Measurements from ENCODE around the gene SIGLEC8. TPM values are rescaled to one million over a fixed set of nuclear protein-coding genes. Genes with fewer than 3 reads are reported as not detected.

Gene SIGLEC8
- total and polyA plus RNA-seq, 2 of the 4 experiments (the other 2 are of a cell fraction): not detected

DNA sequence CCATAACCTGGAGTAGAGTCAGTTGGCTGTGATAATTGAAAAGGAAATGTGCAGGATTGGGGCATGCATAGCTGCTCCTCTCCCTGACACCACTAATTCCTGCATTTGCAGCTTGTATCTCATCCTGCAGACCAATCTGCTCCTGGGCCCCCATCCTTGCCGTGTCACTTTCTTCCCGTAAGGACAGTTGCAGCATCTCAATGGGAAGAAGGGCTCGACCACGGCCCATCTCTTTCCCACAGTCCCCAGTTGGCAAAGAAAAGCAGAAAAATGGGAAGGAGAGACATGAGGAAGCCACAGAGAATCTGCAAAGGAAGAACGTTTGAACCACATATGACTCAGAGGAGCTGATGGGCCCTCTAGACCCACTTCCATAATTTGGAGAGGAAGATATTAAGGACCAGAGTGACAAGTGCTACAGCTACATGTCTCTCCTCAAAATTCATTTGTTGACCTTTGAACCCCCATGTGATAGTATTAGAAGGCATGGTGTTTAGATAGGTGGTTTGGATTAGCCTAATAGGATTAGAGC, 45.1 kb upstream of the SIGLEC8 start:
- Histone ChIP-seq H2BK120ac (ENCODE audit: low read depth, low read length) (no peak overlapping the region), H3K79me1 (ENCODE audit: low read depth in 1 of 2, low read length in 2 of 2) (no peaks in the 10 kb centered on the region), H3K27me3 (ENCODE audit: control insufficient read depth, insufficient read depth, low read length) (no peaks in the 10 kb centered on the region), H3K4me3 (ENCODE audit: insufficient read depth, low read depth, low read length) (no peak overlapping the region), H3K9me3 (ENCODE audit: control insufficient read depth, insufficient read depth, low read length) (peaks cover 2% of the 10 kb centered on the region; the same call in 1 of the 2 replicates), H3K4ac (ENCODE audit: low read depth, low read length) (no peak overlapping the region), H3K56ac (ENCODE audit: extremely low read depth, insufficient read depth, low read length) (no peak overlapping the region), H3K4me2 (ENCODE audit: low read depth, low read length) (no peak overlapping the region), H3K4me1 (ENCODE audit: control insufficient read depth, insufficient read depth, low read length) (no peaks in the 10 kb centered on the region), H4K8ac (ENCODE audit: low read depth in 2 of 2, low read length in 2 of 2) (no peak overlapping the region), H4K5ac (ENCODE audit: low read depth, low read length) (no peak overlapping the region), H3K9me1 (ENCODE audit: insufficient read depth, low read length) (no peaks in the 10 kb centered on the region), H3K14ac (replicated peaks; ENCODE audit: low read depth, low read length) (no peak overlapping the region), H2AK9ac (replicated peaks; ENCODE audit: low read depth, low read length, poor library complexity) (no peak overlapping the region), H3K36me3 (ENCODE audit: control insufficient read depth, insufficient read depth, low read length) (no peaks in the 10 kb centered on the region), H3K18ac (ENCODE audit: low read depth, low read length) (no peak overlapping the region), H2AK5ac (ENCODE audit: low read depth, low read length) (no peak overlapping the region), H4K20me1 (ENCODE audit: insufficient read depth, low read length) (no peaks in the 10 kb centered on the region), H3K9ac (ENCODE audit: low read depth, low read length) (no peak overlapping the region), H4K91ac (ENCODE audit: insufficient read depth, low read depth, low read length) (no peak overlapping the region), H2BK5ac (ENCODE audit: low read depth, low read length, poor library complexity, severe bottlenecking) (no peak overlapping the region), H3K23ac (ENCODE audit: low read depth, low read length) (no peak overlapping the region), H2BK15ac (ENCODE audit: low read depth, low read length) (no peak overlapping the region), H2AFZ (replicated peaks; ENCODE audit: low read length, poor library complexity) (no peak overlapping the region), H2BK20ac (ENCODE audit: low read depth, low read length) (no peak overlapping the region), H3K27ac (ENCODE audit: insufficient read depth, low read length) (no peak overlapping the region)
- no peak for TF ChIP-seq POLR2A (IDR thresholded peaks at IDR 0.05; ENCODE audit: low read depth, low read length)
- TF ChIP-seq, protein P1, sequence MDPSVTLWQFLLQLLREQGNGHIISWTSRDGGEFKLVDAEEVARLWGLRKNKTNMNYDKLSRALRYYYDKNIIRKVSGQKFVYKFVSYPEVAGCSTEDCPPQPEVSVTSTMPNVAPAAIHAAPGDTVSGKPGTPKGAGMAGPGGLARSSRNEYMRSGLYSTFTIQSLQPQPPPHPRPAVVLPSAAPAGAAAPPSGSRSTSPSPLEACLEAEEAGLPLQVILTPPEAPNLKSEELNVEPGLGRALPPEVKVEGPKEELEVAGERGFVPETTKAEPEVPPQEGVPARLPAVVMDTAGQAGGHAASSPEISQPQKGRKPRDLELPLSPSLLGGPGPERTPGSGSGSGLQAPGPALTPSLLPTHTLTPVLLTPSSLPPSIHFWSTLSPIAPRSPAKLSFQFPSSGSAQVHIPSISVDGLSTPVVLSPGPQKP (IDR thresholded peaks at IDR 0.05; ENCODE audit: borderline replicate concordance, low read depth, low read length): no peak
- no peak for TF ChIP-seq CHD1 (IDR thresholded peaks at IDR 0.05; ENCODE audit: low read depth, low read length)
- no CpG with 5 or more reads among the region's 5 CpGs for WGBS, 2 experiments (ENCODE audit: extremely low coverage in 2 of 2, insufficient read length in 1 of 2)
- dilution Hi-C loops (cut with HindIII; ENCODE audit: low sequenced_read_pairs, unreplicated experiment): no loop called here
- POLR2A ChIA-PET (ENCODE audit: unreplicated experiment): no interaction called here
- CTCF ChIA-PET: no interaction called here
- ATAC-seq (ENCODE audit: low read depth): no peak
- no TSS peak for BruUV-seq (replicated peaks)
- no peak for DNase-seq
- in situ Hi-C loops (cut with MboI; ENCODE audit: low sequenced_read_pairs): no loop called here
- intact Hi-C loops (cut with micrococcal nuclease): no loop called here

Data from IMR-90 (cell line).